Upper lobe of left lung (tissue), 6 donors: ENCODE results near the gene AKAP11. TPM values are rescaled to one million over a fixed set of nuclear protein-coding genes. Genes with fewer than 3 reads are reported as not detected.

Experiments
- ATAC-seq, 2 donors: fragments of 200-7000 bp; cut with Tn5 transposase; one replicate each; pipeline ENCODE4 v1.9.1; 2022; ENCODE audit warnings: mild to moderate bottlenecking in 2 of 2, moderate library complexity in 2 of 2; ENCODE audit not compliant: low FRiP score in 2 of 2
- DNase-seq, 2 donors: peaks; one replicate each; pipeline ENCODE4 v3.0.0-alpha.2; 2019 to 2020
- H3K27ac ChIP-seq, 4 donors: fragments of 200-600 bp; sonication (generic); one replicate each; pipeline ENCODE4 v1.5.1; 2016 to 2019
- H3K27me3 ChIP-seq, 4 donors: fragments of 200-600 bp; sonication (generic); one replicate each; pipeline ENCODE4 v1.5.1; 2017 to 2019
- H3K36me3 ChIP-seq, 4 donors: fragments of 200-600 bp; sonication (generic); one replicate each; pipeline ENCODE4 v1.5.1; 2016 to 2019
- H3K4me1 ChIP-seq, 4 donors: fragments of 200-600 bp; sonication (generic); one replicate each; pipeline ENCODE4 v1.5.1; 2018 to 2019
- H3K4me3 ChIP-seq, 4 donors: fragments of 200-600 bp; sonication (generic); one replicate each; pipeline ENCODE4 v1.5.1; 2017 to 2019; ENCODE audit warnings: mild to moderate bottlenecking in 2 of 4, moderate library complexity in 1 of 4
- H3K9me3 ChIP-seq, 4 donors: fragments of 200-600 bp; sonication (generic); one replicate each; pipeline ENCODE4 v1.5.1; 2018 to 2019
- CTCF ChIP-seq, 6 experiments: fragments of 450-650 bp in 4 of 6; fragments of 200-600 bp in 2 of 6; sonication (generic) in 2 of 6; IDR thresholded peaks; one replicate each; pipeline ENCODE4 v1.5.1; 2016 to 2019; ENCODE audit warnings: antibody characterized with exemption in 6 of 6
- EP300 ChIP-seq, 4 donors: sonication (generic); formaldehyde crosslinking; IDR thresholded peaks; one replicate each; pipeline ENCODE4 v1.5.1; 2017; ENCODE audit warnings: antibody characterized with exemption in 4 of 4, control low read depth in 2 of 4
- POLR2A ChIP-seq, 4 donors: fragments of 450-650 bp; IDR thresholded peaks; one replicate each; pipeline ENCODE4 v1.5.1; 2016 to 2017; ENCODE audit warnings: antibody characterized with exemption in 4 of 4, mild to moderate bottlenecking in 2 of 4
- POLR2AphosphoS5 ChIP-seq, 2 donors: sonication (generic); formaldehyde crosslinking; IDR thresholded peaks; one replicate each; pipeline ENCODE4 v1.5.1; 2017; ENCODE audit warnings: antibody characterized with exemption in 2 of 2
- WGBS, 2 donors: methylation state at CpG; one replicate each; pipeline ENCODE4 v1.1.5; 2017 to 2018; 5-methylcytosine and 5-hydroxymethylcytosine counted together
- total RNA-seq, 6 donors: library from RNA; depleted of rRNA in 4 of 6; stranded (reverse); fragments of >200 nt in 4 of 6; gene quantifications; one replicate each; pipeline versions ENCODE4 v1.1.0 to v1.2.1, GENCODE V29; 2016 to 2021
- donor health status: DM: no; HTN: no; CAD: no; lungs with moderate emphysema.
- donor health status: DM: no; HTN: yes; CAD: no; lungs with severe emphysema.

The AKAP11 gene
- total RNA-seq, 6 donors from 2014 or later = 22.8 to 72.2 (median 25.9) TPM

- H3K4me1 ChIP-seq = peaks cover 0 to 23% (median 9%) of the 10 kb centered on the region in 4 donors
- no peak overlapping the region for H3K27ac ChIP-seq
- DNase-seq (no peak), ATAC-seq (no peak)
- H3K36me3 ChIP-seq = peaks cover 0 to 23% (median 6%) of the 10 kb centered on the region in 4 donors
- H3K4me3 ChIP-seq = no peak overlapping the region
- 88 to 95% methylated on average over 3 of the region's 3 CpGs for WGBS, 2 donors
- no peaks in the 10 kb centered on the region for H3K9me3 ChIP-seq
- TF ChIP-seq EP300 (IDR thresholded peaks at IDR 0.05) = no peak
- no peak for TF ChIP-seq CTCF (IDR thresholded peaks at IDR 0.05)
- no peak for TF ChIP-seq POLR2A (IDR thresholded peaks at IDR 0.05)
- no peak for TF ChIP-seq POLR2AphosphoS5 (IDR thresholded peaks at IDR 0.05)
- no peaks in the 10 kb centered on the region for H3K27me3 ChIP-seq
Measured at GRCh38 chr13:42283574-42283973, 11.6 kb downstream of the AKAP11 start.

GRCh38 chr13:42284068-42284467 lies 12.1 kb downstream of the AKAP11 start:
- H3K4me1 ChIP-seq = peaks cover 0 to 23% (median 9%) of the 10 kb centered on the region in 4 donors
- ATAC-seq (no peak), DNase-seq (no peak)
- no peaks in the 10 kb centered on the region for H3K27me3 ChIP-seq
- no peak overlapping the region for H3K27ac ChIP-seq
- no peak for TF ChIP-seq POLR2A (IDR thresholded peaks at IDR 0.05)
- no peak for TF ChIP-seq CTCF (IDR thresholded peaks at IDR 0.05)
- TF ChIP-seq POLR2AphosphoS5 (IDR thresholded peaks at IDR 0.05) = no peak
- TF ChIP-seq EP300 (IDR thresholded peaks at IDR 0.05) = no peak
- H3K4me3 ChIP-seq = no peak overlapping the region
- WGBS, 2 donors = 78 to 82% methylated on average over 3 of the region's 3 CpGs
- H3K36me3 ChIP-seq = peaks cover 0 to 27% (median 8%) of the 10 kb centered on the region in 4 donors
- no peaks in the 10 kb centered on the region for H3K9me3 ChIP-seq

DNA sequence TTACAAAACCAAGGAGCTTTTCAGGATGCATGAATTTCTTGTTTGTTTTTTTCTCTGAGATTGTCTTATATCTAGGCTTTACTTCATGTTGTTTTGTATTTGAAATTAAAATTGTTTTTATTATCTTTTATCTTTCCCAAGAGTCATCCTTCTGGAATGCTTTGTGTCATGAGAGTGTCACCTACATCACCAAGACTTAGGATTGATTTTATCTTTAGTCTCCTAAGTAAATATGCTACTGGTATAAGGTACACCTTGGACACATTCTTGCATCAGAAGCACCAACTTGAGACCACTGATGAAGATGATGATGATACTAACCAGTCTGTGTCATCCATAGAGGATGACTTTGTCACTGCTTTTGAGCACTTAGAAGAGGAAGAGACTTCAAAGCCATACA lies 26.4 kb downstream of the AKAP11 start:
- Histone ChIP-seq H3K4me3 (no peak overlapping the region), H3K9me3 (no peaks in the 10 kb centered on the region), H3K27me3 (no peaks in the 10 kb centered on the region), H3K4me1 (no peaks in the 10 kb centered on the region), H3K27ac (no peak overlapping the region), H3K36me3 (peaks cover 26 to 68% (median 38%) of the 10 kb centered on the region in 4 donors)
- DNase-seq (no peak), ATAC-seq (no peak)
- TF ChIP-seq EP300 (IDR thresholded peaks at IDR 0.05) = no peak
- no peak for TF ChIP-seq CTCF (IDR thresholded peaks at IDR 0.05)
- no peak for TF ChIP-seq POLR2A (IDR thresholded peaks at IDR 0.05)
- TF ChIP-seq POLR2AphosphoS5 (IDR thresholded peaks at IDR 0.05) = no peak

DNA sequence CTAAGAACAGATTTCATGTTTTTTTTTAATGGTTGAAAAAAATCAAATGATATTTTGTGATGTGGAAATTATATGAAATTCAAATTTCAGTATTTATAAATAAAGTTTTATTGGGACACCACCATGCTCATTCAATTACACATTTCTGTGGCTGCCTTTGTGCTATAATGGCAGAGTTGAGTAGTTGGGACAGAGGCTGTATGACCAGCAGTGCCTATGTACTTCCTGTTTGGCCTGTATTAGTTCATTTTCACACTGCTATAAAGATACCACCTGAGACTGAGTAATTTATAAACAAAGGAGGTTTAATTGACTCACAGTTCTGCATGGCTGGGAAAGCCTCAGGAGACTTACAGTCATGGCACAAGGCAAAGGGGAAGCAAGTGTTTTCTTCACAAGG lies 33.6 kb downstream of the AKAP11 start:
- Histone ChIP-seq H3K4me3 (no peak overlapping the region), H3K36me3 (peaks cover 14 to 66% (median 25%) of the 10 kb centered on the region in 4 donors), H3K9me3 (no peaks in the 10 kb centered on the region), H3K27me3 (no peaks in the 10 kb centered on the region), H3K27ac (no peak overlapping the region), H3K4me1 (no peaks in the 10 kb centered on the region)
- DNase-seq (no peak), ATAC-seq (no peak)
- TF ChIP-seq POLR2A (IDR thresholded peaks at IDR 0.05) (no peak), EP300 (IDR thresholded peaks at IDR 0.05) (no peak), POLR2AphosphoS5 (IDR thresholded peaks at IDR 0.05) (no peak), CTCF (IDR thresholded peaks at IDR 0.05) (no peak)

DNA sequence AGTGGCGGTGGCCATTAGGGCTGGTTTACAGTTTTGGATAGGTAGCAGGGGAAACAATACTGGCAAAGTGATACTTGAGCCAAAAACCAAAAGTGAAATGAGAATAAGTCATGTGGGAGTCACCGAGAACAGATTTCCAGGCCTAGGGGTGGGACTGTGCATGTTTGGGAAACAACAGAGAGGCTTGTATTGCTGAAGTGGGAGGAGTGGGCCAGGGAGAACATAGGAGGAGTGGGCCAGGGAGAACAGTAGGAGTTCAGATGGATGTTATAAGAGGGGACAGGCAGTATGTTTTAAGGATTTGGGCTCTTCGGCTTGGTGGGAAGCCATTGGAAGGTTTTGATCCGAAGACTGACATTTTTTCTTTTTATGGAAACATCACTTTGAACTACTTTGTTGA lies 35.5 kb downstream of the AKAP11 start:
- no peak overlapping the region for H3K4me3 ChIP-seq
- H3K27ac ChIP-seq = no peak overlapping the region
- 71 to 74% methylated on average over 4 of the region's 4 CpGs for WGBS, 2 donors
- H3K36me3 ChIP-seq = peaks cover 5 to 51% (median 14%) of the 10 kb centered on the region in 4 donors
- no peak for ATAC-seq
- no peaks in the 10 kb centered on the region for H3K4me1 ChIP-seq
- no peaks in the 10 kb centered on the region for H3K9me3 ChIP-seq
- TF ChIP-seq POLR2AphosphoS5 (IDR thresholded peaks at IDR 0.05) (no peak), CTCF (IDR thresholded peaks at IDR 0.05) (no peak), POLR2A (IDR thresholded peaks at IDR 0.05) (no peak), EP300 (IDR thresholded peaks at IDR 0.05) (no peak)
- no peak for DNase-seq
- no peaks in the 10 kb centered on the region for H3K27me3 ChIP-seq
